HG03108 (cell line): ENCODE results near the gene DPYD.

ENCODE experiments used
- ATAC-seq: cut with Tn5 transposase; IDR thresholded peaks from one replicate; pipeline ENCODE4 v1.9.1; 2021; ENCODE audit warnings: moderate library complexity; ENCODE audit not compliant: unreplicated experiment

The DPYD gene

GRCh38 chr1:97560714-97561113, 360.1 kb downstream of the DPYD start:
- no peak for ATAC-seq

DNA sequence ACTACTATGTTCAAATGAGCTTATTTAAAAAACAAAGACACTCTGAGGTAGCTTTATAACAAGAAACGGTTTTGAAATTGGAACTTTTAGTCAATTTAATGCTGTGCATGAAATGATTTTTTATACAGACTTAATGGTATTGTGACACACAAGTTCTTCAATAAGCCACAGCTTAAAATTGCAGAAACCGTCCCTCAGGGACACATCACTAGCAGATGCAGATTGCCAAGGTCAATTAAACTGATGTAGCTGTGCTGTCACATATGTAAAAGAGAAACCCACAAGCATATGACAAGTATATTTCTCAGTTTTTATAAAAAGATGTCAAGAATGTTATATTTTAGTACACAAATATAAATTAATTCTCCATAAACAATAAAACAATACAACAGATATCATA, 366.9 kb downstream of the DPYD start:
- ATAC-seq, result no peak

DNA sequence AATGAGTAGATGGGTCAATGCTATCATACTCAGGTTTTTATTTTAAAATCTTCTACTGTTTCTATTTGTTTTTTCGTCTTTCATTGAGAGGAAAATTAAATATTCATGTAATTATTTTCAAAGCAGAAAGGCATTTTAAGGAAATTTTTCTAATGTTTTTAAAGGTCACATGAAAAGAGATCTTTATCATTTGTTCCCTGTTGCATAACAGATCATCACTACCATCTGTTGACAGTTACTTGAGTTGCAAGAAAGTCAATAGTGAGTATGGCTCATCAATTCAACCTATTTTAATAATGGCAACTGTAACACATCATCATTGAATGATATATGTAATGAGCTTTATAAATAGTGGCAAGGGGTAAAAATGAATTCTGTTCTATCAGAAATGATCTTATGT, 369.7 kb downstream of the DPYD start:
- no peak for ATAC-seq

DNA sequence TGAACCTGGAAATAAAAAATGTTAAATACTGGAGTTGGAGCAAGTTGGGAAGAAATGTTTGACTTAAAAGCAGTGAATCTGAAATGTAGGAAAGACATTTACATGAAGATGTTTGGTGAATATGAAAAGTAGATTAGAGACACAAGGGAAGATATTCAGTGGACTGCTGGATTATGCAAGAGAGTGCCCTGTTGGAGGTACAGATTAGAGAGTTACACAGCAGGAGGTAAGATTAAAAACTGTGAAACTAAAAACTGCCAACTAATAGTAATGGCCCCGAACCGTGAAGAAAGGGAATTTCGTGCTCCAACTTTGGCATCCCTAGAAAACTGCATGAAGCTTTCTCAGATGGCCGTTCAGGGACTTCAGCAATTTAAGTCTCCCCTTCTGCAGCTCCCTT, 375.4 kb downstream of the DPYD start:
- ATAC-seq, result no peak

GRCh38 chr1:97540346-97540888, 380.4 kb downstream of the DPYD start:
- no peak for ATAC-seq

GRCh38 chr1:97538113-97538512, 382.7 kb downstream of the DPYD start:
- ATAC-seq, result no peak

DNA sequence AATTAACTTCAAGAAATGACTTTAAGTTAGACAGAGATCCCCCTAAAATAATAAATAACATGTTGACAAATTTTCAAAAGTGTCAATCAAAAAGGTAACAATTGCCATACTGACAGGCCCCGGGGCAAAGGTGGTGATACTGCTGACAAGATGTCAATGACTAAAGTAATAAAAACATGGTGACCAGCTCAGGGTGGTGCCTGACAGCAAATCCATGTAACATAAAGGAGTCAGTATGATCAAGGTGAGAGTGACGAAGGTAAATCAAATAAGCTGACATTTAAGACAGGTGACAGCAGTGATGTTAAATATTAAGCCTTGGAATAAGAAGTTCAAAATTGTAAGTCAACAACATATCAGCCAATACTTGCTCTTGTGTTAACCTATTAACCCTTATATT, 387.5 kb downstream of the DPYD start:
- ATAC-seq, result no peak

DNA sequence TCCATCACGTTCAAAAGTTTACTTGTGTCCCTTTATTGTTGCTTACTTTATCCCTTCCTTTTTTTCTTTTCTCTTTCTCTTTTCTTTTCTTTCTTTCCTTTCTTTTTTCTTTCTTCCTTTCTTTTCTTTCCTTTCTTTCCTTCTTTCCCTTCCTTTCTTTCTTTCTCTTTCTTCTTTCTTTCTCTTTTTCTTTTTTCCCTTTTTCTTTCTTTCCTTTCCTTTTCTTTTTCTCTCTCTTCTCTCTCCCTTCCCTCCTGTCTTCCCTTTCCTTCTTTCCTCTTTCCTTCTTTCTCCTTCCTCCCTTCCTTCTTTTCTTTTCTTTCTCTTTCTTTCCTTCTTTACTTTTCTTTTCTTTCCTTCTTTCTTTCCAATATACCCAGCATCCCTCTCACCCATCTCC, 391.2 kb downstream of the DPYD start:
- ATAC-seq, result no peak

GRCh38 chr1:97524211-97524610, 396.6 kb downstream of the DPYD start:
- no peak for ATAC-seq

DNA sequence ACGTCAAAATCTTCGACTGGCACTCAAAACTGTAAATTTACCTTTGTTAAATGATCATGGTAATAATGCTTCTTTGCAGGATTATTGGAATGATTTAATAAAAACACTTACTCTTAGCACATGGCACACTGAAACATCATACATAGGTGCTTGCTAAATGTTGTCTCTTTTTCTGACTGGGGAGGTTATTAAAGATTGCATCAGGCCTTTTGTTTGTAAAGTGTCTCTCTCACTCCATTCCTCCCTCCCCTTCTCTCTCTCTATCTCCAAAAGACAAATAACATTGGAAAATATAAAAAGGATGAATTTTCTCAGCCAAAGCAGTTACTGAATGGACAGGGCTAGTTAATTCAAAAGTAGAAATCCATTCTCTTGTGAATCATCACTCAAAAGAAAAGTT, 404.2 kb downstream of the DPYD start:
- ATAC-seq, result no peak

DNA sequence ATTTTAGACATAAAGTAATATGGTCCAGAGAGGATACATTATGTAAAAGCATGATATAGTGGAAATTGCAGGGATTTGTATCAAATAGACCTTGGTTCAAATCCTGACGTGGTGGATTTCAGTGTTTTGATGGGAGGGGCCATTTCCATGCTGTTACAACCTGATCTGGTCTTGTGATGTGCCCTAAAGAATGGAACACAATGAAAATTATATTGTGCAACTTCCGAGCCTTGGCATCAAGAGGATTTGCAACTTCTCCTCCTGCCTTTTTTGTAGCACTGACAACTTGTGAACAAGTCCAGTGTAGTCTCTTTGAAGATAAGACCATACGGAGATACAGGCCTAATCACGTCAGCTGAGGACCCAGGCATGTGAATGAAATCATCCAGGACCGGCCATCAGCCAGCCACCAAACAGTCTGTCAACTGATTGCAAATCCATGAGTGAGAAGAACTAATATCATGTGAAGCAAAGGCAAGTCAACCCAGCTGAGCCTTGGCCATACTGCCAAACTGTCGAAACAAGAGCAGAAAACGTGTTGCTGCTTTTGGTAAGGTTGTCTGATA, 412.1 kb downstream of the DPYD start:
- no peak for ATAC-seq

- ATAC-seq, result no peak
These were observed 413.0 kb downstream of the DPYD start for GRCh38 chr1:97507863-97508262.

DNA sequence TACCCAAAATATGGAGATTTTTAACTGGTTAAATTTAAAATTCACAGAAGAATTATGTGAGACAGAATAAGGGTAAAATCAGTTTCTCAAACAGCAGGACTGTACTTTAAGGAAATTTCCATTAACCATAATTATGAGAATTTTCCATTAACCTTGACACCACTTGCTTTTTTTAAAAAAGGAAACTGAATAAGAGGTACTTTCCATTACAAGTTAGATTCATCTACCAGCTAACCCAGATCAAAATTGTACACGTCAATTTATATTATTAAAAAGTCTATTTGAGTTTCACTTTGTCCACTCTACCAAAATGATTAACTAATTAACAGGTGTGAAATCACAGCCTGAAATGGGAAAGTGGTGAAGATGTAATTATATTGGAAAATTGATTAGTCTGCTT, 414.5 kb downstream of the DPYD start:
- ATAC-seq, result no peak

- ATAC-seq, result peak; percentile 97
These were observed 415.0 kb downstream of the DPYD start for GRCh38 chr1:97505816-97506215.

DNA sequence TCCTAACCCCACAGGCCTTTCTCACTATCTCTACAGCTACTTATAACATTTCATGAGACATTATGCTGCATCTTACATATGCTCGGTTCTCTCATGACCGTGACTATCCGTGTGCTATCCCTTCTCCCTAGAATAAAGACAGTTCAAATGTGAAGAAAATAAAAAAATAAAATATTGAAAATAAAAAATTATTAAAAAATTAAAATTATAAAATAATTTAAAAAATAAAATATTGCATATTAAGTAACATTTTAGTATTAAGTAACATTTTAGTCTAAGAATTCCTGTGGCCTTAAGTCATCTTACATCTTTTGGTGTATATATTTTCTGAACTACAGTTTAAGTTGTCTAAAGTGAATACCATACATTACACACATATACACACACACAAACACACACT, 415.5 kb downstream of the DPYD start:
- no peak for ATAC-seq

- ATAC-seq, result no peak
These were observed 418.5 kb downstream of the DPYD start for GRCh38 chr1:97502360-97502759.

- no peak for ATAC-seq
These were observed 419.2 kb downstream of the DPYD start for GRCh38 chr1:97501628-97502027.

- ATAC-seq, result no peak
These were observed 420.1 kb downstream of the DPYD start for GRCh38 chr1:97500760-97501159.

- no peak for ATAC-seq
These were observed 421.2 kb downstream of the DPYD start for GRCh38 chr1:97499667-97500066.

GRCh38 chr1:97489834-97490233, 431.0 kb downstream of the DPYD start:
- peak; percentile 50 for ATAC-seq

DNA sequence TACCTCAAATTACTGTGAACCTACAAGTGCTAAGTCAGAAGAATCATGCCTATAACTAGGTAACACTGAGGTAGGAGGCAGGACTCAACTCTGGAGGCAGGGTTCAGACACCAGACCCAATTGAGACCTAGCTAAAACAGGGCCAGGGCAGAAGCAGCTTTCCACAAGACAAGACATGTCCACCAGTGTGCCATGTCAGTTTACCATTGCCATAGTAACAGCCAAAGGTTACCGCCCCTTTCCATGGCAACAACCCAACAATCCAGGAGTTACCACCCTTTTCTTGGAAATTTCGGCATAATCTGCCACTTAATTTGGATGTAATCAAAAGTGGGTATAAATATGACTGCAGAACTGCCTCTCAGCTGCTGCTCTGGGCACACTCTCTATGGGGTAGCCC, 432.3 kb downstream of the DPYD start:
- ATAC-seq, result no peak

DNA sequence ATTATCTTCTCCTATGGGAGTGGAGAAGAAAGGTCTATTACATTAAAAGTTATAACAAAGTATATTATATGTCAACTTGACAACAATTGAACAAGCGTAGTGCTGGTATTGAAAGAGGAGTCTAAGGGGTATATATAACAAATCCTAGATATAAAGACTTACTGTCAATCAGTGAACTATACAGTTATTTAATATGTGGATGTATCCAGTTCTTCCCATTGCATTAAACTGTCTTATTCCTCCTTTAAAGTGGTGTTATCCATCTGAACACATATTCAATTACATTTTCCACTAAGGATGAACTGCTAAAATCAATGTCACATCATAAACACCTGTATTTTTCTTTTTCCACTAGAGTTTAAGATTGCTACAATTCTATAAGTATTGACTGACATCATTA, 438.8 kb downstream of the DPYD start:
- no peak for ATAC-seq

DNA sequence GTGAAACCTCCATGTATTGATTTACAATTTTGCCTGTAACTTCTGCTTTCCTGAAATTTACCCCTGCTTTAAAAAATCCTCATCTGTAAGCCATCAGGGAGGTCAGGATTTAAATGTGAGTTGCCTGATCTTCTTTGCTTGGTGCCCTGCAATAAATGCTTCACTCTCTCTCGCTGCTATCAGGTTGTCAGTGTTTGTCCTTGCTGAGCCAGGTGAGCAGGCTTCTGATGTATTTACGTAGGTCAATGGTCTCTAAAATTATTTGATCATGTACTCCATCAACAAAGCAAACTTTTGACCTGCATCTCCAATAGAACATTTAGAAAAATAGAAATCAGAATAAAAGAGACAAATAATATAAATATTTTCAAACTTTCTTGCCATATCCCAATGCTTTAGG, 453.4 kb downstream of the DPYD start:
- no peak for ATAC-seq
